ENCODE measurements around the gene DPEP1.

- TF ChIP-seq POLR2AphosphoS5 (IDR thresholded peaks at IDR 0.05) = peak in 2 of 3 donors; percentile 50 to 58
- TF ChIP-seq CTCF (IDR thresholded peaks at IDR 0.05 in 8 of 11, conservative IDR thresholded peaks at IDR 0.05 in 3 of 11) = no peak
- no peak for TF ChIP-seq POLR2A (IDR thresholded peaks at IDR 0.05)
Observed at GRCh38 chr16:89616623-89617022, 3.2 kb downstream of the DPEP1 start.

All from spleen (tissue), 7 donors.